Measurements from ENCODE around the gene CNTN6.

Gene CNTN6

DNA sequence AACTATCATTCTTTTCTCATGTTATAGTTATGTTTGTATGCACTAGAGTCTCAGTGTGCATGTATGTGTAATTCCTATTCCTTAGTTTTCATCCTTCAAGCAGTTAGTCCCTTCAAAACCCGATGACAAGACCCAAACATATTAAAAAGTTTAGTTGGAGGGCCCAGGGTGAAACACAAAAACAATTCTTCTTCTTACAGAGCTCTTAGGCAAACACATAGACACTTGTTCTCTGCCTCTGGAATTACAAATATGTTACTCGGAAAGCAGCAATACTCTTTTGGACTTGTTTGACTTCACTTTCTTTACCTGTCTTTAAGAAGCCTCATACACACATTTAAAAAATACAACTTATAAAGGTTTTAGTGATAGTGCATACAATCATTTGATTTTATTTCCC, 763 bp upstream of the CNTN6 start:
- no peak for DNase-seq (ENCODE audit: low read depth)
- H3K36me3 ChIP-seq (ENCODE audit: control insufficient read depth, insufficient read depth, low read length, severe bottlenecking), result no peaks in the 10 kb centered on the region
- H3K9me3 ChIP-seq (ENCODE audit: control insufficient read depth, low read length), result peaks cover 3% of the 10 kb centered on the region
- H3K9ac ChIP-seq (ENCODE audit: low read length), result no peak overlapping the region
- peaks cover 8% of the 10 kb centered on the region for H3K4me1 ChIP-seq (ENCODE audit: control insufficient read depth, insufficient read depth, low read length)
- peaks cover 3% of the 10 kb centered on the region for H3K27me3 ChIP-seq (replicated peaks; ENCODE audit: control insufficient read depth, insufficient read depth, low read length)
- no peak overlapping the region for H3K4me3 ChIP-seq (ENCODE audit: low read length)

DNA sequence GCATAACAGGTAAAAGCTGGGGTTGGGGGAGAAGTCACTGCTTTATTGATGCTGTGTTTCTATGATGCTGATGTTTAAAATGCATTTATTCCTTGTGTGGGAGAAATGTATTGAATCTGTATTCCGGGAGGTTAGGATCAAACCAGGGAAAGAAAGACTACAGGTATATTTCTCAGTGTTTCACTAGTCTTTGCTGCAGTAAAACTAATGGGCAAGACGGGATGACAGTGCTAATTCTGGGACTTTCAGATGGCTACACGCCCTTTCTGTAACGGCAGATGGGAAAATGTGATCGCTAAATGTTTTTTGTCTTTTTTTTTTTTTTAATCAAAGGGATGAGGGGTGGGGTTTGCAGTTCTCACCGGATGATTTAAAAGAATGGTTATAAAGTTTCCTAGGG, 393 bp downstream of the CNTN6 start:
- H3K9me3 ChIP-seq (ENCODE audit: control insufficient read depth, low read length), result peaks cover 3% of the 10 kb centered on the region
- no peaks in the 10 kb centered on the region for H3K4me1 ChIP-seq (ENCODE audit: control insufficient read depth, insufficient read depth, low read length)
- H3K36me3 ChIP-seq (ENCODE audit: control insufficient read depth, insufficient read depth, low read length, severe bottlenecking), result no peaks in the 10 kb centered on the region
- H3K9ac ChIP-seq (ENCODE audit: low read length), result no peak overlapping the region
- no peak for DNase-seq (ENCODE audit: low read depth)
- H3K27me3 ChIP-seq (replicated peaks; ENCODE audit: control insufficient read depth, insufficient read depth, low read length), result peaks cover 3% of the 10 kb centered on the region
- H3K4me3 ChIP-seq (ENCODE audit: low read length), result no peak overlapping the region

DNA sequence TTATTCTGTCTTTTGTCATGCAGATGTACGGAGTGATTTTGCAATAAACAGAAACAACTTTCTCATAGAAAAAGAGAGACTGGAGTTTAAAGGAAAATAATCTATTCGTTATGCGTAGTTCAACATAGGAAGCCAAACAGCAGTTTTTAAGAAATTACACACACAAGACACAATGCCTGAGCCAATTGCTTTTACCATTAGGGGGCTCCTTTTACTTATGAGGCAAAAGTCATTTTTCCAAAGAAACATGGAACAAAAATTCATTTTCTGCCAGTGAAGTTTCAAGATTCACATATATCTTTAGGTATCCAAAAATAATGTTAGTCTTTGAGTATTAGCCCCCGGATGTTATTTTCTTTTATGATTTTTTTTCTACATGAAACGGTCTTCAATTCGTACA, 10.7 kb downstream of the CNTN6 start:
- H3K9ac ChIP-seq (ENCODE audit: low read length), result no peak overlapping the region
- H3K4me3 ChIP-seq (ENCODE audit: low read length), result no peak overlapping the region
- DNase-seq (ENCODE audit: low read depth), result no peak

DNA sequence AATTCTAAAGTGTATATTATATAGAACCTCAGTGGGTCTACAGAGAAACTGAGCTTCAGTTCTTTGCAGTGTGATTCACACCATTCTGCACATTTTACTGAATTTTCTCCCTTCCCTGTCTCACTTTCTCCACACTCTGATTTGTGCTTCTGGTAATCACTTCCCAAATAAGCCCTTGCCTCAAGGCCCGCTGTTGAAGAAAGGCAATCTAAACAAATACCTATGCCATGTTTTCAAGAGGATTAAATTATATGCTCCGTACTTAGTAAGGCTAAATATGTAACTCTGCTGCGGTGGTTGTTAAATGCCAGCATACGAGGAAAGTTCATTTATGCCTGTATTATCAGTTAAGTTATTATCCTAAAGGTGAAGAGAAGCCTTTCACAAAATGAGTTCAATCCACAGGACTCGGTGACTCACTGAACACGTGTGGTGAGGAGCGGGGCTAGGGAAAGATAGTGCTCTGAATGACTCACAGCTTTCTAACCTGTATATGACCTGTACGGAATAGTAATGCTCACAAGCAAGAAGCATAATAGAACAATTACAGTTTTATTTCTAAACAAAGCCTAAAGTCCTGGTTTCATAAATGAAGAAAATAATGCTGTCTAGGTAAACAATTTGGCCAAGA, 25.1 kb downstream of the CNTN6 start:
- Histone ChIP-seq H3K9me3 (ENCODE audit: control insufficient read depth, low read length) (no peaks in the 10 kb centered on the region), H3K9ac (ENCODE audit: low read length) (no peak overlapping the region), H3K36me3 (ENCODE audit: control insufficient read depth, insufficient read depth, low read length, severe bottlenecking) (no peaks in the 10 kb centered on the region), H3K4me1 (ENCODE audit: control insufficient read depth, insufficient read depth, low read length) (no peaks in the 10 kb centered on the region), H3K4me3 (ENCODE audit: low read length) (no peak overlapping the region), H3K27me3 (replicated peaks; ENCODE audit: control insufficient read depth, insufficient read depth, low read length) (no peaks in the 10 kb centered on the region)
- no peak for DNase-seq (ENCODE audit: low read depth)

More for the DNA sequence above, 10.7 kb downstream of the CNTN6 start:
- no peaks in the 10 kb centered on the region for H3K9me3 ChIP-seq (ENCODE audit: control insufficient read depth, low read length)
- no peaks in the 10 kb centered on the region for H3K27me3 ChIP-seq (replicated peaks; ENCODE audit: control insufficient read depth, insufficient read depth, low read length)
- H3K4me1 ChIP-seq (ENCODE audit: control insufficient read depth, insufficient read depth, low read length), result no peaks in the 10 kb centered on the region
- H3K36me3 ChIP-seq (ENCODE audit: control insufficient read depth, insufficient read depth, low read length, severe bottlenecking), result no peaks in the 10 kb centered on the region

DNA sequence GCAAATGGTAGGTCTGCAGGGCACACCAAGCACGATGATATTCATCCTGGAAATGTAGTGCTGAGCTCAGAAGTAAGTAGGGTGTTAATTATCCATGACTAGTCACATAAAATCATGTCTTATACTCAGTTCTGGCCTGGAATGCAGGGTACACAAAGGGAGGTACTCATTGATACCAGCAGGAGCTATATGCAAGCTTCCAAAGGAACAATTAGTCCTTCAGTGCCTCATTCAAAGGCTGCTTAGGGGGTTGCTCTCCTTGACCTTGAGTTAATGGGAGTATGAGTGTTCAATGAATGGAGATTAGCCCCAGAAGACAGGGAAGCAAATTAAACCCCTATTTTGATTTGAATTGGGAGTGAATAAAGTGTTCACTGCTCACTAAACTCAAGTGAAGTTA, 38.3 kb downstream of the CNTN6 start:
- H3K36me3 ChIP-seq (ENCODE audit: control insufficient read depth, insufficient read depth, low read length, severe bottlenecking), result no peaks in the 10 kb centered on the region
- no peaks in the 10 kb centered on the region for H3K4me1 ChIP-seq (ENCODE audit: control insufficient read depth, insufficient read depth, low read length)
- no peaks in the 10 kb centered on the region for H3K9me3 ChIP-seq (ENCODE audit: control insufficient read depth, low read length)
- no peak for DNase-seq (ENCODE audit: low read depth)
- H3K27me3 ChIP-seq (replicated peaks; ENCODE audit: control insufficient read depth, insufficient read depth, low read length), result peaks cover 2% of the 10 kb centered on the region
- H3K4me3 ChIP-seq (ENCODE audit: low read length), result no peak overlapping the region
- no peak overlapping the region for H3K9ac ChIP-seq (ENCODE audit: low read length)

DNA sequence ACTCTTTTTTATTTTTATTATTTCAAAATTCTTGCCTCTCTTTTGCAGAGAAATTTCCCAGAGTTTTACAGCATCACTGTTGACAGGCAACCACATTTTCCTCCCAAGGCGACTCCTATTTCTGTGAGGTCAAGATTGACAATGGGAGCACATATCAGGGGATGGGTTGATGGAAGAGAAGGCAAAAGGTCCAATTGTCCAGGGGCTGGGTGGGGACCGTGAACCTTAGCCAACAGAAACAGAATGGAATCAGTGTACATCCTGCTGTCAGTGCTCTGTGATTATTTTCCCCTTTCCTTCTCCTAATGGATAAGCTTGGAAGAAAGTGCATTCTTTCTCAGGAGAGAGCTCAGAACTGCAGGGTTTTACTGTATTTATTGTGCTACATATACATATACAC, 42.4 kb downstream of the CNTN6 start:
- Histone ChIP-seq H3K4me1 (ENCODE audit: control insufficient read depth, insufficient read depth, low read length) (no peaks in the 10 kb centered on the region), H3K9me3 (ENCODE audit: control insufficient read depth, low read length) (no peaks in the 10 kb centered on the region), H3K36me3 (ENCODE audit: control insufficient read depth, insufficient read depth, low read length, severe bottlenecking) (no peaks in the 10 kb centered on the region), H3K4me3 (ENCODE audit: low read length) (no peak overlapping the region), H3K9ac (ENCODE audit: low read length) (no peak overlapping the region), H3K27me3 (replicated peaks; ENCODE audit: control insufficient read depth, insufficient read depth, low read length) (peaks cover 5% of the 10 kb centered on the region)
- DNase-seq (ENCODE audit: low read depth), result no peak

DNA sequence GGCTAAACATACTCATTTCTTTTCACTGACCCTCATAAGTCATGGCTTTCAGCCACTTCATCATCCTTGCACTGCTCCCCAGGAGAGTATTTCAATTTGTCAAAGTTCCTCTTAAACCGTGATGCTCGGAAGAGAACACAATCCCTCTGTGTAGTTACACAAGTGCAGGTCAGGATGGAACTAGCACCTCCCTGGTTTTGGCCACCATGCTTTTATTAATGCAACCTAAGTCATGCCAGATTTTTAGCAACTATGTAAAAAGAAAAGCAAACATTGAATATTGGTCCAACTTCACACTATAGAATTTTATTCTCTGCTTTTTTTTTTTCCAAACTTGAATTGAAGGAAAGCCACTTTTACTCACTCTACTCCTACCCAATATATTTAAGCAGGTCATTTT, 45.2 kb downstream of the CNTN6 start:
- no peak for DNase-seq (ENCODE audit: low read depth)
- H3K4me3 ChIP-seq (ENCODE audit: low read length), result no peak overlapping the region
- peaks cover 5% of the 10 kb centered on the region for H3K27me3 ChIP-seq (replicated peaks; ENCODE audit: control insufficient read depth, insufficient read depth, low read length)
- no peak overlapping the region for H3K9ac ChIP-seq (ENCODE audit: low read length)
- no peaks in the 10 kb centered on the region for H3K9me3 ChIP-seq (ENCODE audit: control insufficient read depth, low read length)
- no peaks in the 10 kb centered on the region for H3K36me3 ChIP-seq (ENCODE audit: control insufficient read depth, insufficient read depth, low read length, severe bottlenecking)
- H3K4me1 ChIP-seq (ENCODE audit: control insufficient read depth, insufficient read depth, low read length), result no peaks in the 10 kb centered on the region

DNA sequence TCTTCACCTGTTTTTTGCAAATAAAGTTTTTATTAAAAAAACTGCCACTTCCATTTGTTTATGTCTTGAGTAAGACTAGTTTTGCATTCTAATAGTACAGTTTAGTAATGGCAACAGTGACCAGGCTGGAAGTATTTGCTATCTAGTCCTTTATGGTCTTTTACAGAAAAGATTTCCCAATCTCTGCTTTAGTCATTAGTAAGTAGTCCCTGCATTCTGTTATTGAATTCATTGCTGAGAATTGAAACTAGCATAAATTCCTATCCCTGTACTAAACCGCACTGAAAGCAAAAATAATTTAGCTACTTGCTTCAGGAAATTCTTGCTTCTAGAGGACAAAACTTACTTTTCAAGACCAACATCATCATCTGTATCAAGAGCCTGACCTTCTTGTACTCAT, 46.2 kb downstream of the CNTN6 start:
- Histone ChIP-seq H3K4me3 (ENCODE audit: low read length) (no peak overlapping the region), H3K9me3 (ENCODE audit: control insufficient read depth, low read length) (no peaks in the 10 kb centered on the region), H3K36me3 (ENCODE audit: control insufficient read depth, insufficient read depth, low read length, severe bottlenecking) (no peaks in the 10 kb centered on the region), H3K27me3 (replicated peaks; ENCODE audit: control insufficient read depth, insufficient read depth, low read length) (peaks cover 5% of the 10 kb centered on the region), H3K4me1 (ENCODE audit: control insufficient read depth, insufficient read depth, low read length) (no peaks in the 10 kb centered on the region), H3K9ac (ENCODE audit: low read length) (no peak overlapping the region)
- no peak for DNase-seq (ENCODE audit: low read depth)

DNA sequence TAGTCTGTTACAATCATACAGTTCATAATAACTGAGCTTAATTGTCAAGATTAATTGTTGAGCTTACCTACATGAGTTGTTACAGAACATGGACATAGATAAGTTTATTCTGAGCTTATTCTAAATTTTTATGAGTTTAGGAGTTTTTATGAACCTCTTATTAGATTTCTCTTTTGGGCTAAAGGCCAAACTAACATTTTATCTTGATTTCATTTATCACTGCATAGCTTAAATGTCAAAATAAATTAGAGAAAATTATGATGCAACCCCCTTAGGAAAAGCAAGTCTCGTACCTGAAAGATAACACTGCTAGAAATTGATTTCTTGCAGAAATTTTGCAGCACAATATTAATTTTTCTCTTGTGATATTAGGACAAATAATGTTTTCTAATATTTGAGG, 54.5 kb downstream of the CNTN6 start:
- H3K4me1 ChIP-seq (ENCODE audit: control insufficient read depth, insufficient read depth, low read length), result no peaks in the 10 kb centered on the region
- DNase-seq (ENCODE audit: low read depth), result no peak
- H3K36me3 ChIP-seq (ENCODE audit: control insufficient read depth, insufficient read depth, low read length, severe bottlenecking), result no peaks in the 10 kb centered on the region
- no peak overlapping the region for H3K4me3 ChIP-seq (ENCODE audit: low read length)
- no peaks in the 10 kb centered on the region for H3K27me3 ChIP-seq (replicated peaks; ENCODE audit: control insufficient read depth, insufficient read depth, low read length)
- H3K9ac ChIP-seq (ENCODE audit: low read length), result no peak overlapping the region
- H3K9me3 ChIP-seq (ENCODE audit: control insufficient read depth, low read length), result no peaks in the 10 kb centered on the region

DNA sequence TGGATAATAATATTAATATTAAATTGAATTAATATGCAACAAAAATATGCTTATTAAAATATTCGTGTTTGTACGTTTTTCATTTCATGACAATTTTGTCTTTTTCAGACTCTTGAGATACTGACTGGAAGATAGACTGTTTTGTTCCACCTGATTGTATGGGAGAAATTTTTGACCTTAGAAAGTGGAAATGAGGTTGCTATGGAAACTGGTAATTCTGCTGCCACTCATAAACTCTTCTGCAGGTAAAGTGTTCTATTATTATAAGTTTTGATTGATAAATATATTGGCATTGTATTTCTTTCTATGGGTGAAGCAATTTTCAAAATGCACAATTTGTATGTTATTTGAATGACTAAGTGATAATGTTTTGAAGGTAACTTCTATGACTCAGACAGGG, 55.0 kb downstream of the CNTN6 start:
- Histone ChIP-seq H3K27me3 (replicated peaks; ENCODE audit: control insufficient read depth, insufficient read depth, low read length) (no peaks in the 10 kb centered on the region), H3K9ac (ENCODE audit: low read length) (no peak overlapping the region), H3K9me3 (ENCODE audit: control insufficient read depth, low read length) (no peaks in the 10 kb centered on the region), H3K4me1 (ENCODE audit: control insufficient read depth, insufficient read depth, low read length) (no peaks in the 10 kb centered on the region), H3K4me3 (ENCODE audit: low read length) (no peak overlapping the region), H3K36me3 (ENCODE audit: control insufficient read depth, insufficient read depth, low read length, severe bottlenecking) (no peaks in the 10 kb centered on the region)
- DNase-seq (ENCODE audit: low read depth), result no peak

DNA sequence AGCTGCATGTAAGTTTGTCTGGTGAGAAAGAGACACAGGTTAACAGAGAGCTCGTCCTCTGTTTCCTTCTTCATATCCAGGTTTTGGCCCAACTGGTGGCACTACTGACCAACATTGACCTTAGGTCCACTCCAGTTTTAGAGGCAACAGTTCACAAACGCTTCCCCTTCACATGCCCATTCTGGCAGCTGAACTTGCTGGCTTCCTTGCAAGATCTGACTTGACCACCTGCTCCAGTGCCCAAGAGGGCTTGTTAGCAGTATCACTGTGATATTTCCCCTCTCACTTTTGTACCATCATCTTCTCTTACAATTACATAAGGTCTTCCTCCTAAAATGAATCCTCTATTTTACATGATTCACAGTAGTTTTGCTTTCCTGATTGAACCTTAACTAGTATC, 71.3 kb downstream of the CNTN6 start:
- Histone ChIP-seq H3K36me3 (ENCODE audit: control insufficient read depth, insufficient read depth, low read length, severe bottlenecking) (no peaks in the 10 kb centered on the region), H3K4me1 (ENCODE audit: control insufficient read depth, insufficient read depth, low read length) (no peaks in the 10 kb centered on the region), H3K27me3 (replicated peaks; ENCODE audit: control insufficient read depth, insufficient read depth, low read length) (peaks cover 6% of the 10 kb centered on the region), H3K9ac (ENCODE audit: low read length) (no peak overlapping the region), H3K9me3 (ENCODE audit: control insufficient read depth, low read length) (peaks cover 10% of the 10 kb centered on the region), H3K4me3 (ENCODE audit: low read length) (no peak overlapping the region)
- DNase-seq (ENCODE audit: low read depth), result no peak

DNA sequence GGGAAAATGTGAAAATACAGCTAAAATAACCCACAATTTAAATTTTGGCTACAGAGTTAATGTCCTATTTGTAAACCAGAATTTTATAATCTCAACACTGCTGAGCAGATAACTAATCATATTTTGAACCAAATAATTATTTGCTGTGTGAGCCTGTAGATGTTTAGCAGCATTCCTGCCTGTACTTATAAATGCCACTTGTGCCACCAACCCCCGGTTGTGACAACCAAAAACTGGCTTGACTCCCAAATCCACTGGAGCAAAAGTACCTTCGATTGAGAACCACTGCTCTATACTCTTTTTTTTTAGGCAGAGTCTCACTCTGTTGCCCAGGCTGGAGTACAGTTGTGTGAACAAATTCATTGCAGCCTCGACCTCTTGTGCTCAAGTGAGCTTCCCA, 78.5 kb downstream of the CNTN6 start:
- Histone ChIP-seq H3K4me3 (ENCODE audit: low read length) (no peak overlapping the region), H3K27me3 (replicated peaks; ENCODE audit: control insufficient read depth, insufficient read depth, low read length) (peaks cover 7% of the 10 kb centered on the region), H3K4me1 (ENCODE audit: control insufficient read depth, insufficient read depth, low read length) (peaks cover 6% of the 10 kb centered on the region), H3K9me3 (ENCODE audit: control insufficient read depth, low read length) (no peaks in the 10 kb centered on the region), H3K36me3 (ENCODE audit: control insufficient read depth, insufficient read depth, low read length, severe bottlenecking) (no peaks in the 10 kb centered on the region), H3K9ac (ENCODE audit: low read length) (no peak overlapping the region)
- DNase-seq (ENCODE audit: low read depth), result no peak
